ENCODE measurements around the gene XKR7. TPM values are rescaled to one million over a fixed set of nuclear protein-coding genes. Genes with fewer than 3 reads are reported as not detected.
A peak's percentile ranks its signal among the peaks of the same experiment; 100 is the strongest.
"Not testable (repeated sequence)": the region's sequence is repeated elsewhere in the genome, so short reads cannot be mapped to it uniquely, and the experiment has no call there.

The XKR7 gene
- total and polyA plus RNA-seq, 5 donors from 2014 or later: 0.07 TPM; not detected in 4

GRCh38 chr20:32033721-32034120 is 65.8 kb downstream of the XKR7 start:
- H3K4me1 ChIP-seq (ENCODE audit: control insufficient read depth, insufficient read depth, low read length, poor library complexity, severe bottlenecking); H3K36me3 Mint-ChIP-seq; DNase-seq; H3K4me3 Mint-ChIP-seq; H3K9me3 ChIP-seq (ENCODE audit: control insufficient read depth in 2 of 2, low read length in 2 of 2); ATAC-seq (ENCODE audit: low read depth in 2 of 2); H3K9me3 Mint-ChIP-seq; H3K4me1 Mint-ChIP-seq; H3K27ac Mint-ChIP-seq; H3K4me3 ChIP-seq (ENCODE audit: low read depth, low read length); H3K27ac ChIP-seq (ENCODE audit: insufficient read depth, low read length, poor library complexity, severe bottlenecking); H3K36me3 ChIP-seq (ENCODE audit: control insufficient read depth, insufficient read depth, low read length): not testable (repeated sequence)
- peaks cover 27% of the 10 kb centered on the region for H3K27me3 Mint-ChIP-seq
- H3K27me3 ChIP-seq (ENCODE audit: control insufficient read depth, insufficient read depth, low read length): peaks cover 26% of the 10 kb centered on the region

- no peak overlapping the region for H3K27ac ChIP-seq (ENCODE audit: insufficient read depth, low read length, poor library complexity, severe bottlenecking)
- no peaks in the 10 kb centered on the region for H3K4me1 ChIP-seq (ENCODE audit: control insufficient read depth, insufficient read depth, low read length, poor library complexity, severe bottlenecking)
- Mint-ChIP-seq H3K27me3 (peaks cover 37% of the 10 kb centered on the region), H3K27ac (no peak overlapping the region), H3K4me3 (no peak overlapping the region), H3K36me3 (no peaks in the 10 kb centered on the region), H3K9me3 (peaks cover 0 to 2% (median 0%) of the 10 kb centered on the region in 7 donors), H3K4me1 (peaks cover 0 to 2% (median 0%) of the 10 kb centered on the region in 4 donors)
- H3K4me3 ChIP-seq (ENCODE audit: low read depth, low read length): no peak overlapping the region
- ATAC-seq (ENCODE audit: low read depth in 2 of 2) (no peak), DNase-seq (no peak)
- H3K9me3 ChIP-seq (ENCODE audit: control insufficient read depth in 2 of 2, low read length in 2 of 2): no peaks in the 10 kb centered on the region
- H3K27me3 ChIP-seq (ENCODE audit: control insufficient read depth, insufficient read depth, low read length): peaks cover 28% of the 10 kb centered on the region
- no peaks in the 10 kb centered on the region for H3K36me3 ChIP-seq (ENCODE audit: control insufficient read depth, insufficient read depth, low read length)
Observed at GRCh38 chr20:32034581-32035425, 66.9 kb downstream of the XKR7 start.

DNA sequence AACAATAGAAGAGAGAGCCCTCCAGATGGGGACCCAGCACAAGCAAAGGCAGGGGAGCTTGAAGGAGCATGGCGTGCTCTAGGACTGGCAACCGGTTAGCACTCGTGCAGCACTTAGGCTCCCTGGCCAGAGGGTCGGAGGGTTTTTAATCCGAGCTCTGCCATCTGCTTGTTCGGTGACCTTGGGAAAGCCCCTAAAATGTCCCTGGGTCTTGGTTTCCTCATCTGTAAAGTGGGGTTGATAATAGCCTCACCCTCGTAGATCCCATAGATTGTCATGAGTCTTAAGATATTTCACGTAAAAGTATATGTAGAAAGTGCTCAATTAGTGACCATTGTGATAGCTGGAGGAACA is 67.5 kb downstream of the XKR7 start:
- H3K27me3 Mint-ChIP-seq: peaks cover 33% of the 10 kb centered on the region
- H3K4me1 Mint-ChIP-seq: peaks cover 0 to 2% (median 0%) of the 10 kb centered on the region in 4 donors
- Histone ChIP-seq H3K27ac (ENCODE audit: insufficient read depth, low read length, poor library complexity, severe bottlenecking) (no peak overlapping the region), H3K27me3 (ENCODE audit: control insufficient read depth, insufficient read depth, low read length) (peaks cover 28% of the 10 kb centered on the region), H3K4me3 (ENCODE audit: low read depth, low read length) (no peak overlapping the region), H3K4me1 (ENCODE audit: control insufficient read depth, insufficient read depth, low read length, poor library complexity, severe bottlenecking) (no peaks in the 10 kb centered on the region), H3K36me3 (ENCODE audit: control insufficient read depth, insufficient read depth, low read length) (no peaks in the 10 kb centered on the region), H3K9me3 (ENCODE audit: control insufficient read depth in 2 of 2, low read length in 2 of 2) (no peaks in the 10 kb centered on the region)
- no peaks in the 10 kb centered on the region for H3K36me3 Mint-ChIP-seq
- ATAC-seq (ENCODE audit: low read depth in 2 of 2) (no peak), DNase-seq (no peak)
- no peak overlapping the region for H3K27ac Mint-ChIP-seq
- no peak overlapping the region for H3K4me3 Mint-ChIP-seq
- H3K9me3 Mint-ChIP-seq: peaks cover 0 to 2% (median 0%) of the 10 kb centered on the region in 7 donors

GRCh38 chr20:32036252-32036651 is 68.3 kb downstream of the XKR7 start:
- H3K4me1 Mint-ChIP-seq: peaks cover 0 to 6% (median 0%) of the 10 kb centered on the region in 4 donors
- Histone ChIP-seq H3K27me3 (ENCODE audit: control insufficient read depth, insufficient read depth, low read length) (peaks cover 28% of the 10 kb centered on the region), H3K27ac (ENCODE audit: insufficient read depth, low read length, poor library complexity, severe bottlenecking) (no peak overlapping the region), H3K4me1 (ENCODE audit: control insufficient read depth, insufficient read depth, low read length, poor library complexity, severe bottlenecking) (no peaks in the 10 kb centered on the region), H3K36me3 (ENCODE audit: control insufficient read depth, insufficient read depth, low read length) (no peaks in the 10 kb centered on the region), H3K4me3 (ENCODE audit: low read depth, low read length) (no peak overlapping the region), H3K9me3 (ENCODE audit: control insufficient read depth in 2 of 2, low read length in 2 of 2) (no peaks in the 10 kb centered on the region)
- H3K4me3 Mint-ChIP-seq: no peak overlapping the region
- no peaks in the 10 kb centered on the region for H3K36me3 Mint-ChIP-seq
- H3K27me3 Mint-ChIP-seq: peaks cover 37% of the 10 kb centered on the region
- H3K9me3 Mint-ChIP-seq: peaks cover 0 to 2% (median 0%) of the 10 kb centered on the region in 7 donors
- no peak for ATAC-seq (ENCODE audit: low read depth in 2 of 2)
- no peak overlapping the region for H3K27ac Mint-ChIP-seq
- DNase-seq: no peak

- DNase-seq: no peak
- Mint-ChIP-seq H3K4me3 (no peak overlapping the region), H3K27ac (no peak overlapping the region), H3K4me1 (peaks cover 0 to 6% (median 0%) of the 10 kb centered on the region in 4 donors), H3K27me3 (peaks cover 42% of the 10 kb centered on the region), H3K9me3 (peaks cover 0 to 2% (median 0%) of the 10 kb centered on the region in 7 donors), H3K36me3 (no peaks in the 10 kb centered on the region)
- ATAC-seq (ENCODE audit: low read depth in 2 of 2): no peak
- no peak overlapping the region for H3K27ac ChIP-seq (ENCODE audit: insufficient read depth, low read length, poor library complexity, severe bottlenecking)
- no peaks in the 10 kb centered on the region for H3K9me3 ChIP-seq (ENCODE audit: control insufficient read depth in 2 of 2, low read length in 2 of 2)
- no peaks in the 10 kb centered on the region for H3K4me1 ChIP-seq (ENCODE audit: control insufficient read depth, insufficient read depth, low read length, poor library complexity, severe bottlenecking)
- H3K36me3 ChIP-seq (ENCODE audit: control insufficient read depth, insufficient read depth, low read length): no peaks in the 10 kb centered on the region
- H3K27me3 ChIP-seq (ENCODE audit: control insufficient read depth, insufficient read depth, low read length): peaks cover 28% of the 10 kb centered on the region
- H3K4me3 ChIP-seq (ENCODE audit: low read depth, low read length): no peak overlapping the region
Observed at GRCh38 chr20:32036716-32037485, 69.0 kb downstream of the XKR7 start.

- H3K4me1 Mint-ChIP-seq: peaks cover 0 to 6% (median 0%) of the 10 kb centered on the region in 4 donors
- no peak overlapping the region for H3K27ac Mint-ChIP-seq
- H3K4me1 ChIP-seq (ENCODE audit: control insufficient read depth, insufficient read depth, low read length, poor library complexity, severe bottlenecking): no peaks in the 10 kb centered on the region
Observed at GRCh38 chr20:32037929-32038328, 70.0 kb downstream of the XKR7 start.

DNA sequence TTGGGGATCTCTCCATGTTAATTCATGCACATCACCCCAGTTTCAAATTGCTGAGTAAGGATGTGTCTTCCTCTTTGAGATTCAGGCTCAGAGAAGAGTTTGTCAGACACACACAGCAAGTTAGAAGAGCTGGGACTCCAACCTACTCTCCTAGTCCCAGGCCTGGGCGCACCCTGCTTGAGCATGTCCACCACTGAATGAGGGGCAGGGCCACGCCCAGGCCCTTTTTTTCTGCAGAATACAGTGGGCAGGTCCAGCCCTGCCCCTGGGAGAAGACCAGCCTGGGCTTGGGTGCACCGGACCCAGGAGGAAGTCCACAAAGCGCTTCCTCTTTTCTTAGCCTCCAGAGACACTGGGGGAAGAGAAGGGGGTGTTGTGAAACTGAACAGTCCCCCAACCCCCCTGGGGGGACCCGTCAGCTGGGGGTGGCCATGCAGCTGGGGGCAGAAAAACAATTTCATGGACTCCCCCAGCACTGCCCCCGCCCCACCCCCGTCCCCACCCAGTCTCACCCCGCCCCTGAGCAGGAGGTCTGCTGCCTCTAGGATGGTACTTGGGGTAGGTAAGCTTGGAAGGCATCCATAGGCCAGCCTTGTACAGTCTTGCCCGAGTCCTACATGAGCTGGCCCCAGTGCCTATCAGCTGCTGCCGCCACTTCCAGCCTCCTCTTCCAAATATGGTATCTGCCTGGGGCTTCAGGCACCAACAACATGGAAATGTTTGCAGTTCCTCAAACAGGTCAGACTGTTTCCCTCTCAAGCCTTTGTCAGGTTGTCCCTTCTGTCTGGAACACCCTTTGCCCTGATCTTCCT is 72.4 kb downstream of the XKR7 start:
- peak; percentile 53 to 60 for ATAC-seq (ENCODE audit: low read depth in 2 of 2)

More at GRCh38 chr20:32037929-32038328, 70.0 kb downstream of the XKR7 start:
- H3K27ac ChIP-seq (ENCODE audit: insufficient read depth, low read length, poor library complexity, severe bottlenecking): no peak overlapping the region
- no peak overlapping the region for H3K4me3 ChIP-seq (ENCODE audit: low read depth, low read length)
- H3K27me3 ChIP-seq (ENCODE audit: control insufficient read depth, insufficient read depth, low read length): peaks cover 21% of the 10 kb centered on the region
- Mint-ChIP-seq H3K36me3 (no peaks in the 10 kb centered on the region), H3K27me3 (peaks cover 42% of the 10 kb centered on the region), H3K4me3 (no peak overlapping the region), H3K9me3 (no peaks in the 10 kb centered on the region)
- no peaks in the 10 kb centered on the region for H3K9me3 ChIP-seq (ENCODE audit: control insufficient read depth in 2 of 2, low read length in 2 of 2)
- ATAC-seq (ENCODE audit: low read depth in 2 of 2) (no peak), DNase-seq (no peak)
- H3K36me3 ChIP-seq (ENCODE audit: control insufficient read depth, insufficient read depth, low read length): no peaks in the 10 kb centered on the region

More for the DNA sequence above, 72.4 kb downstream of the XKR7 start:
- Mint-ChIP-seq H3K4me1 (peaks cover 0 to 3% (median 0%) of the 10 kb centered on the region in 4 donors), H3K27ac (no peak overlapping the region), H3K9me3 (no peaks in the 10 kb centered on the region), H3K27me3 (peaks cover 46% of the 10 kb centered on the region), H3K36me3 (no peaks in the 10 kb centered on the region), H3K4me3 (no peak overlapping the region)
- no peaks in the 10 kb centered on the region for H3K9me3 ChIP-seq (ENCODE audit: control insufficient read depth in 2 of 2, low read length in 2 of 2)
- H3K4me1 ChIP-seq (ENCODE audit: control insufficient read depth, insufficient read depth, low read length, poor library complexity, severe bottlenecking): no peaks in the 10 kb centered on the region
- no peaks in the 10 kb centered on the region for H3K36me3 ChIP-seq (ENCODE audit: control insufficient read depth, insufficient read depth, low read length)
- no peak overlapping the region for H3K27ac ChIP-seq (ENCODE audit: insufficient read depth, low read length, poor library complexity, severe bottlenecking)
- peaks cover 16% of the 10 kb centered on the region for H3K27me3 ChIP-seq (ENCODE audit: control insufficient read depth, insufficient read depth, low read length)
- DNase-seq: no peak
- H3K4me3 ChIP-seq (ENCODE audit: low read depth, low read length): no peak overlapping the region
